ENCODE data around the gene MRPL28.
"Not testable (repeated sequence)": the region's sequence is repeated elsewhere in the genome, so short reads cannot be mapped to it uniquely, and the experiment has no call there.

The MRPL28 gene

GRCh38 chr16:370443-370842 is at the start of gene MRPL28:
TSS of gene MRPL28 (minus strand) at chr16:370538. CDS start at chr16:370218, 320 bp downstream.
- peak; percentile 83 for DNase-seq (ENCODE audit: extremely low read depth in 1 of 2, low read depth in 1 of 2)

GRCh38 chr16:415170-415498 is 44.8 kb upstream of the MRPL28 start:
- DNase-seq (ENCODE audit: extremely low read depth in 1 of 2, low read depth in 1 of 2), result not testable (repeated sequence)

GRCh38 chr16:414395-415169 is 44.2 kb upstream of the MRPL28 start:
- DNase-seq (ENCODE audit: extremely low read depth in 1 of 2, low read depth in 1 of 2), result no peak

GRCh38 chr16:411576-412265 is 41.4 kb upstream of the MRPL28 start:
- DNase-seq (ENCODE audit: extremely low read depth in 1 of 2, low read depth in 1 of 2), result no peak

- DNase-seq (ENCODE audit: extremely low read depth in 1 of 2, low read depth in 1 of 2), result no peak
Observed at GRCh38 chr16:410516-411178, 40.3 kb upstream of the MRPL28 start.

- no peak for DNase-seq (ENCODE audit: extremely low read depth in 1 of 2, low read depth in 1 of 2)
Observed at GRCh38 chr16:407253-407652, 36.9 kb upstream of the MRPL28 start.

GRCh38 chr16:405548-406506 is 35.5 kb upstream of the MRPL28 start:
- DNase-seq (ENCODE audit: extremely low read depth in 1 of 2, low read depth in 1 of 2), result no peak

- no peak for DNase-seq (ENCODE audit: extremely low read depth in 1 of 2, low read depth in 1 of 2)
Observed at GRCh38 chr16:404971-405486, 34.7 kb upstream of the MRPL28 start.

GRCh38 chr16:401468-402348 is 31.4 kb upstream of the MRPL28 start, which contains the start of gene DECR2:
TSS of gene DECR2 (plus strand) at chr16:401885. CDS start at chr16:401964, 79 bp downstream.
- DNase-seq (ENCODE audit: extremely low read depth in 1 of 2, low read depth in 1 of 2), result peak; percentile 91 to 100

GRCh38 chr16:400061-400591 is 29.8 kb upstream of the MRPL28 start:
- no peak for DNase-seq (ENCODE audit: extremely low read depth in 1 of 2, low read depth in 1 of 2)

- DNase-seq (ENCODE audit: extremely low read depth in 1 of 2, low read depth in 1 of 2), result no peak
Observed at GRCh38 chr16:399340-400019, 29.1 kb upstream of the MRPL28 start.

- DNase-seq (ENCODE audit: extremely low read depth in 1 of 2, low read depth in 1 of 2), result no peak
Observed at GRCh38 chr16:398561-399339, 28.4 kb upstream of the MRPL28 start.

- no peak for DNase-seq (ENCODE audit: extremely low read depth in 1 of 2, low read depth in 1 of 2)
Observed at GRCh38 chr16:397736-398332, 27.5 kb upstream of the MRPL28 start.

GRCh38 chr16:397135-397661 is 26.9 kb upstream of the MRPL28 start, which contains the start of gene NME4:
TSS of gene NME4 (plus strand) at chr16:397199. CDS start at chr16:397223, 24 bp downstream.
- no peak for DNase-seq (ENCODE audit: extremely low read depth in 1 of 2, low read depth in 1 of 2)

GRCh38 chr16:396605-397004 is 26.3 kb upstream of the MRPL28 start:
- no peak for DNase-seq (ENCODE audit: extremely low read depth in 1 of 2, low read depth in 1 of 2)

GRCh38 chr16:396199-396598 is 25.9 kb upstream of the MRPL28 start:
- DNase-seq (ENCODE audit: extremely low read depth in 1 of 2, low read depth in 1 of 2), result no peak

GRCh38 chr16:392450-393030 is 22.2 kb upstream of the MRPL28 start:
- no peak for DNase-seq (ENCODE audit: extremely low read depth in 1 of 2, low read depth in 1 of 2)
